ENCODE data around the gene ZRANB1.

- no peak for TF ChIP-seq CTCF (conservative IDR thresholded peaks at IDR 0.05; ENCODE audit: low read depth, low read length)
- TF ChIP-seq EZH2 (IDR thresholded peaks at IDR 0.05; ENCODE audit: borderline replicate concordance, low read depth, low read length, poor library complexity, severe bottlenecking), result no peak
Measured at GRCh38 chr10:125025341-125025740, 83.4 kb downstream of the ZRANB1 start.

Measured in A673 (cell line).